Measurements from ENCODE around the gene NOL11. TPM values are rescaled to one million over a fixed set of nuclear protein-coding genes. Genes with fewer than 3 reads are reported as not detected.

The NOL11 gene
- total and polyA plus RNA-seq, 2 of the 8 experiments (the other 6 are each of a cell fraction or from before 2014, with no cell fraction given) = 58.0 to 97.2 TPM

GRCh38 chr17:67685351-67685750 lies 32.4 kb upstream of the NOL11 start:
- POLR2A ChIA-PET (ENCODE audit: partially characterized antibody) = no interaction called here
- 96% methylated on average over 3 of the region's 3 CpGs; no CpG with 5 or more reads in 1 of the 2 experiments for WGBS, 2 experiments (ENCODE audit: extremely low coverage in 1 of 2, insufficient coverage in 1 of 2, insufficient read length in 1 of 2, insufficient replicate concordance in 2 of 2, low coverage in 1 of 2, low lambda C conversion rate in 2 of 2, missing lambda C conversion rate in 1 of 2)
- no peaks in the 10 kb centered on the region for H3K27me3 ChIP-seq (replicated peaks in 1 of 4; ENCODE audit: control insufficient read depth in 3 of 4, extremely low read depth in 1 of 4, insufficient read depth in 3 of 4, low read length in 3 of 4)
- no peak overlapping the region for H3K9ac ChIP-seq (replicated peaks in 1 of 4; ENCODE audit: extremely low read depth in 1 of 4, low read depth in 3 of 4, low read length in 3 of 4)
- peaks cover 0 to 3% (median 0%) of the 10 kb centered on the region in 4 experiments; a peak in 1 of 7 replicates for H3K4me1 ChIP-seq (replicated peaks in 1 of 4; ENCODE audit: control insufficient read depth in 3 of 4, insufficient read depth in 4 of 4, low read length in 3 of 4)
- H4K5ac ChIP-seq (ENCODE audit: insufficient read length, low read depth, low read length) = no peak overlapping the region
- no peaks in the 10 kb centered on the region for H3K79me1 ChIP-seq (ENCODE audit: low read depth, low read length)
- H2AFZ ChIP-seq (ENCODE audit: low read length) = no peak overlapping the region
- no peak overlapping the region for H2AK5ac ChIP-seq (ENCODE audit: low read depth, low read length)
- H2BK12ac ChIP-seq (ENCODE audit: low read depth, low read length) = no peak overlapping the region
- no peak overlapping the region for H2BK20ac ChIP-seq (ENCODE audit: low read length)
- no peak overlapping the region for H3K4ac ChIP-seq (replicated peaks; ENCODE audit: insufficient read length, low read depth, low read length)
- H3K27ac ChIP-seq (ENCODE audit: low read depth, low read length) = no peak overlapping the region
- H3K36me3 ChIP-seq (ENCODE audit: control insufficient read depth in 2 of 4, insufficient read depth in 4 of 4, low read length in 3 of 4) = no peaks in the 10 kb centered on the region
- H3K56ac ChIP-seq (replicated peaks; ENCODE audit: insufficient read length, low read depth, low read length) = no peak overlapping the region
- no peak overlapping the region for H3K18ac ChIP-seq (ENCODE audit: extremely low read depth, low read length)
- H4K91ac ChIP-seq (replicated peaks; ENCODE audit: insufficient read length, low read length) = no peak overlapping the region
- H3K14ac ChIP-seq (ENCODE audit: insufficient read length) = no peak overlapping the region
- DNase-seq (ENCODE audit: low read depth in 1 of 2, low spot score in 2 of 2) = no peak
- no peak overlapping the region for H3K4me3 ChIP-seq (ENCODE audit: extremely low read depth in 1 of 4, insufficient read depth in 2 of 4, low read depth in 3 of 4, low read length in 4 of 4)
- H4K20me1 ChIP-seq (replicated peaks in 1 of 2; ENCODE audit: control insufficient read depth in 1 of 2, insufficient read depth in 2 of 2, low read length in 2 of 2) = no peaks in the 10 kb centered on the region
- H2BK5ac ChIP-seq (ENCODE audit: low read depth, low read length) = no peak overlapping the region
- no peak for FAIRE-seq
- no peak overlapping the region for H2BK120ac ChIP-seq (replicated peaks; ENCODE audit: low read depth, low read length)
- H3K23me2 ChIP-seq (ENCODE audit: low read depth, low read length) = no peaks in the 10 kb centered on the region
- H3K23ac ChIP-seq (ENCODE audit: insufficient read length) = no peak overlapping the region
- CTCF ChIA-PET (ENCODE audit: partially characterized antibody) = interaction anchor here (1.2 kb wide), 1 partner anchor 21 kb away, joined by 3 read pairs; no protein-coding TSS in a partner anchor
- H3K9me3 ChIP-seq (ENCODE audit: insufficient read depth in 2 of 2, low read depth in 1 of 2, low read length in 1 of 2) = no peaks in the 10 kb centered on the region
- H2BK15ac ChIP-seq (ENCODE audit: low read length) = no peak overlapping the region
- no peak overlapping the region for H4K8ac ChIP-seq (ENCODE audit: extremely low read depth, insufficient read depth, low read length)
- H3K4me2 ChIP-seq (ENCODE audit: insufficient read depth in 1 of 2, low read depth in 2 of 2, low read length in 2 of 2) = no peak overlapping the region
- H3K79me2 ChIP-seq (ENCODE audit: control insufficient read depth in 1 of 2, insufficient read depth in 2 of 2, low read length in 2 of 2) = no peaks in the 10 kb centered on the region
- no peak for TF ChIP-seq CHD1 (IDR thresholded peaks at IDR 0.05; ENCODE audit: low read depth, low read length)
- TF ChIP-seq PHF8 (conservative IDR thresholded peaks at IDR 0.05; ENCODE audit: low read depth, low read length) = no peak
- no peak for TF ChIP-seq GTF2F1 (IDR thresholded peaks at IDR 0.05; ENCODE audit: borderline replicate concordance, low read depth, low read length)
- TF ChIP-seq EGR1 (IDR thresholded peaks at IDR 0.05; ENCODE audit: borderline replicate concordance, low read depth, low read length) = no peak
- TF ChIP-seq SP4 (IDR thresholded peaks at IDR 0.05; ENCODE audit: low read length) = no peak
- TF ChIP-seq CBX8 (IDR thresholded peaks at IDR 0.05; ENCODE audit: borderline replicate concordance, low read depth, low read length) = no peak
- TF ChIP-seq HDAC2 (IDR thresholded peaks at IDR 0.05; ENCODE audit: borderline replicate concordance in 1 of 2, low read depth in 2 of 2, low read length in 2 of 2) = no peak
- TF ChIP-seq RAD21 (IDR thresholded peaks at IDR 0.05 in 1 of 2, conservative IDR thresholded peaks at IDR 0.05 in 1 of 2; ENCODE audit: low read depth in 2 of 2, low read length in 2 of 2) = no peak
- no peak for TF ChIP-seq BCL11A (IDR thresholded peaks at IDR 0.05; ENCODE audit: low read depth in 2 of 2, low read length in 2 of 2)
- no peak for TF ChIP-seq SP1 (IDR thresholded peaks at IDR 0.05; ENCODE audit: low read depth, low read length)
- no peak for TF ChIP-seq BACH1 (IDR thresholded peaks at IDR 0.05; ENCODE audit: low read length)
- TF ChIP-seq KDM5A (IDR thresholded peaks at IDR 0.05; ENCODE audit: low read length) = no peak
- TF ChIP-seq JUND (IDR thresholded peaks at IDR 0.05; ENCODE audit: low read length) = no peak
- no peak for TF ChIP-seq TAF7 (optimal IDR thresholded peaks at IDR 0.05; ENCODE audit: borderline replicate concordance, low read depth, low read length)
- TF ChIP-seq TAF1 (IDR thresholded peaks at IDR 0.05; ENCODE audit: low read depth, low read length) = no peak
- no peak for TF ChIP-seq POLR2A (IDR thresholded peaks at IDR 0.05; ENCODE audit: control extremely low read depth in 1 of 2, low read depth in 2 of 2, low read length in 2 of 2)
